K562 (cell line): ENCODE measurements around the gene COL28A1. TPM values are rescaled to one million over a fixed set of nuclear protein-coding genes. Genes with fewer than 3 reads are reported as not detected.

Experiments used
- ATAC-seq: fragments of 200-7000 bp; cut with Tn5 transposase; 3 replicates; pipeline ENCODE4 v1.9.1; 2020; ENCODE audit warnings: moderate library complexity
- BruUV-seq: library from RNA; stranded (reverse); fragments of 400-500 nt; replicated peaks from 2 replicates; lab custom pipeline; 2021; lab: Mats Ljungman, UMichigan
- CTCF ChIA-PET: fragments of 300-600 bp; formaldehyde crosslinking; extraction: SDS; loops from one replicate; lab custom pipeline; 2021; ENCODE audit warnings: low intra/inter-chr PET ratio; lab: Yijun Ruan, JAX
- POLR2A ChIA-PET: fragments of 300-600, 350-650 bp; sonication (Branson Sonifier 250); formaldehyde crosslinking; extraction: SDS; loops from one replicate; lab custom pipeline; 2021; ENCODE audit warnings: antibody characterized with exemption, inconsistent platforms; lab: Yijun Ruan, JAX
- DNase-seq, 4 experiments: peaks; one replicate each; pipeline versions ENCODE4 v3.0.0 to v3.0.0-alpha.2; 2011 to 2018; ENCODE audit warnings: low spot score in 3 of 4, mixed read lengths in 3 of 4; ENCODE audit errors: extremely low read depth in 1 of 4
- FAIRE-seq: peaks from 2 replicates; lab custom pipeline; 2011; peaks lifted over from hg19 to GRCh38; lab: Jason Lieb, UNC
- H2AFZ ChIP-seq: 2 replicates; pipeline ENCODE4 v1.6.0; 2011; ENCODE audit warnings: low read depth, low read length, control low read depth, inconsistent platforms
- H3K27ac ChIP-seq: fragments of 200-600 bp; 3 replicates; pipeline ENCODE4 v1.8.0; 2011; ENCODE audit warnings: low read depth, mild to moderate bottlenecking, control low read depth, inconsistent platforms, low read length, moderate library complexity, mixed read lengths; ENCODE audit errors: extremely low read depth
- H3K27me3 ChIP-seq, 2 experiments: fragments of 300-600 bp in 1 of 2; 2 replicates in 1 of 2; 3 replicates in 1 of 2; pipeline versions ENCODE4 v1.6.0 to v1.8.0; 2011; ENCODE audit warnings: inconsistent platforms in 2 of 2, low read length in 2 of 2, mild to moderate bottlenecking in 1 of 2, mixed read lengths in 1 of 2, moderate library complexity in 1 of 2; ENCODE audit not compliant: control insufficient read depth in 2 of 2, insufficient read depth in 2 of 2
- H3K36me3 ChIP-seq: fragments of 300-600 bp; 3 replicates; pipeline ENCODE4 v1.8.0; 2011; ENCODE audit warnings: mild to moderate bottlenecking, low read length, inconsistent platforms; ENCODE audit not compliant: control insufficient read depth, insufficient read depth
- H3K4me1 ChIP-seq, 2 experiments: fragments of 200-600 bp in 1 of 2; replicated peaks in 1 of 2; 2 replicates in 1 of 2; 3 replicates in 1 of 2; pipeline versions ENCODE4 v1.5.1 to v1.8.0; 2011; ENCODE audit warnings: inconsistent platforms in 2 of 2, low read length in 2 of 2, mild to moderate bottlenecking in 1 of 2, mixed read lengths in 1 of 2, moderate library complexity in 1 of 2; ENCODE audit not compliant: control insufficient read depth in 2 of 2, insufficient read depth in 2 of 2
- H3K4me2 ChIP-seq: 2 replicates; pipeline ENCODE4 v1.6.1; 2011; ENCODE audit warnings: low read length, control low read depth, inconsistent platforms, mixed read lengths; ENCODE audit not compliant: insufficient read depth
- H3K4me3 ChIP-seq: fragments of 200-600 bp; sonication (generic), shearing (Covaris generic); 2 replicates; pipeline ENCODE4 v1.5.1; 2016; ENCODE audit warnings: control low read depth, inconsistent platforms
- H3K79me2 ChIP-seq: fragments of 200-600 bp; 3 replicates; pipeline ENCODE4 v1.8.0; 2011; ENCODE audit warnings: low read length, inconsistent platforms; ENCODE audit not compliant: control insufficient read depth, insufficient read depth
- H3K9ac ChIP-seq, 2 experiments: 2 replicates each; pipeline versions ENCODE4 v1.6.0 to v1.6.1; 2011; ENCODE audit warnings: low read depth in 2 of 2, low read length in 2 of 2, control low read depth in 1 of 2, inconsistent platforms in 1 of 2, mild to moderate bottlenecking in 1 of 2, mixed read lengths in 1 of 2; ENCODE audit not compliant: insufficient read depth in 1 of 2
- H3K9me1 ChIP-seq: one replicate; pipeline ENCODE4 v1.6.0; 2011; ENCODE audit warnings: inconsistent platforms, mild to moderate bottlenecking, low read length, moderate library complexity; ENCODE audit not compliant: control insufficient read depth, insufficient read depth
- H3K9me3 ChIP-seq: replicated peaks from 2 replicates; pipeline ENCODE4 v1.5.1; 2011; ENCODE audit warnings: low read depth, low read length, inconsistent platforms; ENCODE audit not compliant: control insufficient read depth, insufficient read depth
- H4K20me1 ChIP-seq: replicated peaks from 2 replicates; pipeline ENCODE4 v1.6.1; 2011; ENCODE audit warnings: low read length, inconsistent platforms, mixed read lengths; ENCODE audit not compliant: control insufficient read depth, insufficient read depth
- BRF1 ChIP-seq: IDR thresholded peaks from 3 replicates; pipeline ENCODE4 v1.6.1; 2011; ENCODE audit warnings: borderline replicate concordance, mild to moderate bottlenecking; ENCODE audit not compliant: insufficient read length; ENCODE audit errors: extremely low read depth
- CEBPB ChIP-seq: fragments of 450-650 bp; IDR thresholded peaks from 2 replicates; pipeline ENCODE4 v1.6.1; 2016; ENCODE audit warnings: missing genetic modification characterization, missing compliant biosample characterization
- CREB1 ChIP-seq, 2 experiments: sonication (generic) in 1 of 2; formaldehyde crosslinking in 1 of 2; IDR thresholded peaks; 2 replicates each; pipeline versions ENCODE4 v1.6.1 to v1.8.0; 2012 to 2022; ENCODE audit warnings: inconsistent platforms in 1 of 2, mild to moderate bottlenecking in 1 of 2, missing genetic modification reagents in 1 of 2, moderate library complexity in 1 of 2
- CTCF ChIP-seq, 3 experiments: IDR thresholded peaks in 2 of 3; conservative IDR thresholded peaks in 1 of 3; 2 replicates each; pipeline ENCODE4 v1.5.1; 2011 to 2012; ENCODE audit warnings: low read length in 3 of 3, mild to moderate bottlenecking in 3 of 3, control low read depth in 2 of 3, improper control_type of control experiment in 1 of 3, inconsistent platforms in 1 of 3, low read depth in 1 of 3, mixed read lengths in 1 of 3, moderate library complexity in 1 of 3; ENCODE audit not compliant: insufficient read depth in 2 of 3
- FUS ChIP-seq: fragments of 200-400 bp; formaldehyde crosslinking; optimal IDR thresholded peaks from 2 replicates; pipeline ENCODE3; 2017; ENCODE audit warnings: low read depth, low read length
- JUND ChIP-seq, 2 experiments: IDR thresholded peaks; 2 replicates in 1 of 2; 3 replicates in 1 of 2; pipeline ENCODE4 v1.6.1; 2011; ENCODE audit warnings: borderline replicate concordance in 2 of 2, low read depth in 2 of 2, low read length in 2 of 2, improper control_type of control experiment in 1 of 2, missing biosample characterization in 1 of 2, missing genetic modification characterization in 1 of 2, missing genetic modification reagents in 1 of 2
- NELFE ChIP-seq: IDR thresholded peaks from 2 replicates; pipeline ENCODE4 v1.6.1; 2011; ENCODE audit warnings: mild to moderate bottlenecking; ENCODE audit not compliant: insufficient read depth, insufficient read length
- PBX2 ChIP-seq, 2 experiments: IDR thresholded peaks in 1 of 2; conservative IDR thresholded peaks in 1 of 2; 2 replicates each; pipeline ENCODE4 v1.6.1; 2016; ENCODE audit warnings: low read depth in 2 of 2, mild to moderate bottlenecking in 1 of 2, missing compliant biosample characterization in 1 of 2, missing genetic modification characterization in 1 of 2, moderate library complexity in 1 of 2
- RAD21 ChIP-seq, 2 experiments: fragments of 250-450 bp in 1 of 2; fragments of 450-650 bp in 1 of 2; sonication (Bioruptor Pico) in 1 of 2; formaldehyde crosslinking in 1 of 2; IDR thresholded peaks in 1 of 2; conservative IDR thresholded peaks in 1 of 2; 2 replicates each; pipeline versions ENCODE4 v1.4.0 to v1.8.0; 2020 to 2022; ENCODE audit warnings: mild to moderate bottlenecking in 2 of 2, moderate library complexity in 1 of 2
- RUNX1 ChIP-seq: sonication (generic); IDR thresholded peaks from 2 replicates; pipeline ENCODE4 v1.6.1; 2016; ENCODE audit warnings: antibody characterized with exemption, low read depth
- SMARCA5 ChIP-seq: fragments of 450-650 bp; IDR thresholded peaks from 2 replicates; pipeline ENCODE4 v1.6.1; 2016
- WHSC1 ChIP-seq: IDR thresholded peaks from one replicate; pipeline ENCODE4 v1.6.1; 2012; ENCODE audit warnings: low read length, control low read depth, inconsistent platforms
- ZFP91 ChIP-seq: sonication (generic); formaldehyde crosslinking; IDR thresholded peaks from 2 replicates; pipeline ENCODE4 v1.8.0; 2022; ENCODE audit warnings: mild to moderate bottlenecking, missing genetic modification reagents
- ZKSCAN3 ChIP-seq: fragments of 250-450 bp; sonication (Bioruptor Pico); IDR thresholded peaks from 2 replicates; pipeline ENCODE4 v1.4.0; 2020
- WGBS: fragments of 100-300 bp; shearing (Covaris generic); methylation state at CpG from one replicate; pipeline ENCODE4 v1.1.6; 2016; ENCODE audit warnings: low coverage, mixed read lengths; ENCODE audit not compliant: insufficient coverage; ENCODE audit errors: missing lambda C conversion rate; 5-methylcytosine and 5-hydroxymethylcytosine counted together
- in situ Hi-C: fragments of 300-500 bp; cut with MboI; formaldehyde crosslinking; loops from 4 replicates; pipeline ENCODE4 v1.15.0; 2018; ENCODE audit warnings: inconsistent platforms, mixed read lengths
- intact Hi-C: fragments of 100-400 bp; cut with micrococcal nuclease; formaldehyde crosslinking; loops from 2 replicates; pipeline ENCODE4 v1.14.2; 2022
- polyA plus RNA-seq, 8 experiments: library from polyadenylated mRNA; depleted of rRNA in 4 of 8; stranded (reverse) in 5 of 8; unstranded in 3 of 8; fragments of >200 nt; fragmentation: Nextera tagmentation in 2 of 8; fragmentation: Illumina TruSeq in 1 of 8; extraction: Ambion mirVana in 2 of 8; extraction: Trizol in 1 of 8; gene quantifications; 2 replicates each; pipeline versions ENCODE4 v1.2.1 to v1.2.3, GENCODE V29; 2011 to 2014; ENCODE audit warnings: inconsistent platforms in 1 of 8, missing spikeins in 1 of 8
- total RNA-seq, 7 experiments: library from RNA; depleted of rRNA in 6 of 7; stranded (reverse); fragments of >200 nt in 6 of 7; fragmentation: Illumina TruSeq in 2 of 7; extraction: Trizol in 2 of 7; gene quantifications; 2 replicates each; pipeline versions ENCODE4 v1.2.1 to v1.2.3, GENCODE V29; 2011 to 2021; ENCODE audit warnings: low replicate concordance in 1 of 7

COL28A1 gene
- total and polyA plus RNA-seq, 9 of the 15 experiments (the other 6 are each of a cell fraction or from before 2014, with no cell fraction given): 0.03 to 0.13 (median 0.05) TPM; not detected in 3

- FAIRE-seq: no peak
- BruUV-seq: no TSS peak
- Histone ChIP-seq H3K9me3 (no peaks in the 10 kb centered on the region), H3K4me3 (no peak overlapping the region), H3K4me2 (no peak overlapping the region; the same call in 1 of the 2 replicates), H3K36me3 (peaks cover 52% of the 10 kb centered on the region), H3K4me1 (peaks cover 10 to 12% of the 10 kb centered on the region in 2 experiments; a peak in 4 of 5 replicates), H2AFZ (no peak overlapping the region), H3K9ac (no peak overlapping the region), H3K9me1 (no peaks in the 10 kb centered on the region), H3K79me2 (peaks cover 64% of the 10 kb centered on the region), H3K27me3 (no peaks in the 10 kb centered on the region), H4K20me1 (no peaks in the 10 kb centered on the region), H3K27ac (no peak overlapping the region)
- intact Hi-C loops (no loop called here), in situ Hi-C loops (no loop called here)
- no peak for TF ChIP-seq WHSC1
- TF ChIP-seq PBX2 (CRISPR knock-in tag; IDR thresholded peaks at IDR 0.05; ENCODE audit: low read depth): no peak
- TF ChIP-seq PBX2 (tag; conservative IDR thresholded peaks at IDR 0.05; ENCODE audit: low read depth): no peak
- TF ChIP-seq NELFE: no peak
- TF ChIP-seq ZKSCAN3 (CRISPR knock-in tag): no peak
- no peak for TF ChIP-seq BRF1
- TF ChIP-seq CTCF (IDR thresholded peaks at IDR 0.05 in 2 of 3, conservative IDR thresholded peaks at IDR 0.05 in 1 of 3; ENCODE audit: insufficient read depth in 2 of 3, low read depth in 1 of 3, low read length in 3 of 3): no peak
- TF ChIP-seq CREB1 (IDR thresholded peaks at IDR 0.05): no peak
- no peak for TF ChIP-seq CREB1 (CRISPR knock-in tag; IDR thresholded peaks at IDR 0.05)
- TF ChIP-seq FUS: no peak
- no peak for TF ChIP-seq CEBPB (tag)
- no peak for TF ChIP-seq RAD21 (CRISPR knock-in tag; conservative IDR thresholded peaks at IDR 0.05 in 1 of 2, IDR thresholded peaks at IDR 0.05 in 1 of 2)
- TF ChIP-seq ZFP91: no peak
- no peak for TF ChIP-seq SMARCA5
- TF ChIP-seq JUND (IDR thresholded peaks at IDR 0.05; ENCODE audit: borderline replicate concordance, low read depth, low read length): no peak
- no peak for TF ChIP-seq JUND (tag; IDR thresholded peaks at IDR 0.05; ENCODE audit: borderline replicate concordance, low read depth, low read length)
- TF ChIP-seq RUNX1: no peak
- no peak for DNase-seq
- CTCF ChIA-PET: no interaction called here
- POLR2A ChIA-PET: no interaction called here
- WGBS: 70% methylated on average over 3 of the region's 3 CpGs
- ATAC-seq: no peak
These were observed 33.9 kb upstream of the COL28A1 start for GRCh38 chr7:7569615-7570014.
